SU-DHL-6 (cell line): Measurements from ENCODE around the gene SULT2B1.

Experiments used
- H2AFZ ChIP-seq: fragments of 200-600 bp; sonication (generic); 2 replicates; pipeline ENCODE4 v1.6.1; 2014; ENCODE audit warnings: low read depth, mild to moderate bottlenecking, moderate library complexity, mixed read lengths, antibody characterized with exemption, low read length; ENCODE audit not compliant: severe bottlenecking
- H3F3A ChIP-seq: fragments of 200-600 bp; shearing (Covaris generic); 2 replicates; pipeline ENCODE4 v1.6.0; 2016; ENCODE audit warnings: antibody characterized with exemption, mild to moderate bottlenecking; ENCODE audit not compliant: insufficient read depth
- H3K27ac ChIP-seq: fragments of 200-600 bp; sonication (generic); 2 replicates; pipeline ENCODE4 v1.5.1; 2016; ENCODE audit warnings: low read depth, mild to moderate bottlenecking, low read length, moderate library complexity, mixed read lengths
- H3K27me3 ChIP-seq: fragments of 200-600 bp; sonication (generic), shearing (Covaris generic); 2 replicates; pipeline ENCODE4 v1.6.0; 2014; ENCODE audit warnings: mild to moderate bottlenecking, low read length
- H3K36me3 ChIP-seq: fragments of 200-600 bp; sonication (generic); 2 replicates; pipeline ENCODE4 v1.6.1; 2014; ENCODE audit warnings: mild to moderate bottlenecking, low read length, mixed read lengths
- H3K4me2 ChIP-seq: fragments of 300-600, 200-600 bp; shearing (Covaris generic), sonication (generic); 2 replicates; pipeline ENCODE4 v1.6.0; 2014; ENCODE audit warnings: low read length, low read depth, mild to moderate bottlenecking; ENCODE audit not compliant: poor library complexity, severe bottlenecking
- H3K4me3 ChIP-seq: fragments of 200-600 bp; sonication (generic); 2 replicates; pipeline ENCODE4 v1.5.1; 2014; ENCODE audit warnings: antibody characterized with exemption, low read length, mild to moderate bottlenecking, mixed read lengths; ENCODE audit not compliant: insufficient read depth, poor library complexity, severe bottlenecking
- H3K79me2 ChIP-seq: fragments of 200-600 bp; sonication (generic); 2 replicates; pipeline ENCODE4 v1.6.1; 2014; ENCODE audit warnings: mild to moderate bottlenecking, low read length, moderate library complexity; ENCODE audit not compliant: insufficient read depth
- H3K9ac ChIP-seq: fragments of 200-600 bp; sonication (generic); 2 replicates; pipeline ENCODE4 v1.7.0; 2014; ENCODE audit warnings: mild to moderate bottlenecking, low read length
- H3K9me2 ChIP-seq: fragments of 200-600 bp; sonication (generic); replicated peaks from 2 replicates; pipeline ENCODE4 v1.6.1; 2014; ENCODE audit warnings: low read length; ENCODE audit not compliant: insufficient read depth
- H3K9me3 ChIP-seq: fragments of 200-600 bp; sonication (generic); 2 replicates; pipeline ENCODE4 v1.6.1; 2014; ENCODE audit warnings: low read length, mixed read lengths; ENCODE audit not compliant: insufficient read depth
- H4K20me1 ChIP-seq: fragments of 200-600 bp; sonication (generic); 2 replicates; pipeline ENCODE4 v1.6.1; 2014; ENCODE audit warnings: low read depth, mild to moderate bottlenecking, antibody characterized with exemption, low read length, moderate library complexity, mixed read lengths
- EZH2phosphoT487 ChIP-seq: fragments of 200-600 bp; sonication (generic), shearing (Covaris generic); conservative IDR thresholded peaks from 2 replicates; pipeline ENCODE4 v1.6.1; 2018; ENCODE audit warnings: mild to moderate bottlenecking, antibody characterized with exemption, low read length, moderate library complexity, mixed read lengths
- TF ChIP-seq, protein P1 (sequence below): fragments of 200-600 bp; sonication (generic); IDR thresholded peaks from one replicate; pipeline ENCODE4 v1.5.1; 2017; ENCODE audit warnings: antibody characterized with exemption, mild to moderate bottlenecking, low read length, moderate library complexity; ENCODE audit not compliant: insufficient read depth, poor library complexity, severe bottlenecking

The SULT2B1 gene

DNA sequence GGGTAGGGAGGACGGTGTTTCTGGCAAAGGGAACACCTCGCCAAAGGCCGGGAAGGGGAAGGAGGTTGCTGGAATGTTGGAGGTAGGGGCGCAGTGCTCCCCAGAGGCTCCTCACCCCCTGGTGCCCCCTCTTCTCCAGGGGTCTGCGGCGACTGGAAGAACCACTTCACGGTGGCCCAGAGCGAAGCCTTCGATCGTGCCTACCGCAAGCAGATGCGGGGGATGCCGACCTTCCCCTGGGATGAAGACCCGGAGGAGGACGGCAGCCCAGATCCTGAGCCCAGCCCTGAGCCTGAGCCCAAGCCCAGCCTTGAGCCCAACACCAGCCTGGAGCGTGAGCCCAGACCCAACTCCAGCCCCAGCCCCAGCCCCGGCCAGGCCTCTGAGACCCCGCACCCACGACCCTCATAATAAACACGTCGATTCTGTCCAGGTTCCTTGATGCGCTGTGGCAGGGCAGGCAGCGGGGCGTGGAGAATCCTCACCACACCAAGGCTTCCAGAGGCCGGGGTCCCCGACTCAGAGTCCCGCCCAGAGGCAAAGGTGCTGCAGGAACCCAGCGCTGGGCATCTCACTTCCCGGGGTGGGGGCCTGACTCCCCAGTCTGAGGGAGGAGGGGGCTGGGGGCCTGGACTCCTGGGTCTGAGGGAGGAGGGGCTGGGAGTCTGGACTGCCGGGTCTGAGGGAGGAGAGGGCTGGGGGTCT lies 47.2 kb downstream of the SULT2B1 start:
- Histone ChIP-seq H3K4me2 (no peak overlapping the region), H3K27ac (no peak overlapping the region), H3K9me3 (no peaks in the 10 kb centered on the region), H3K36me3 (no peaks in the 10 kb centered on the region), H2AFZ (no peak overlapping the region), H3K27me3 (no peaks in the 10 kb centered on the region), H3K79me2 (no peaks in the 10 kb centered on the region), H4K20me1 (no peaks in the 10 kb centered on the region), H3K9me2 (no peaks in the 10 kb centered on the region), H3K9ac (no peak overlapping the region), H3F3A (no peaks in the 10 kb centered on the region), H3K4me3 (no peak overlapping the region)
- TF ChIP-seq EZH2phosphoT487 = no peak
- TF ChIP-seq, protein P1, sequence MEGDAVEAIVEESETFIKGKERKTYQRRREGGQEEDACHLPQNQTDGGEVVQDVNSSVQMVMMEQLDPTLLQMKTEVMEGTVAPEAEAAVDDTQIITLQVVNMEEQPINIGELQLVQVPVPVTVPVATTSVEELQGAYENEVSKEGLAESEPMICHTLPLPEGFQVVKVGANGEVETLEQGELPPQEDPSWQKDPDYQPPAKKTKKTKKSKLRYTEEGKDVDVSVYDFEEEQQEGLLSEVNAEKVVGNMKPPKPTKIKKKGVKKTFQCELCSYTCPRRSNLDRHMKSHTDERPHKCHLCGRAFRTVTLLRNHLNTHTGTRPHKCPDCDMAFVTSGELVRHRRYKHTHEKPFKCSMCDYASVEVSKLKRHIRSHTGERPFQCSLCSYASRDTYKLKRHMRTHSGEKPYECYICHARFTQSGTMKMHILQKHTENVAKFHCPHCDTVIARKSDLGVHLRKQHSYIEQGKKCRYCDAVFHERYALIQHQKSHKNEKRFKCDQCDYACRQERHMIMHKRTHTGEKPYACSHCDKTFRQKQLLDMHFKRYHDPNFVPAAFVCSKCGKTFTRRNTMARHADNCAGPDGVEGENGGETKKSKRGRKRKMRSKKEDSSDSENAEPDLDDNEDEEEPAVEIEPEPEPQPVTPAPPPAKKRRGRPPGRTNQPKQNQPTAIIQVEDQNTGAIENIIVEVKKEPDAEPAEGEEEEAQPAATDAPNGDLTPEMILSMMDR = no peak

DNA sequence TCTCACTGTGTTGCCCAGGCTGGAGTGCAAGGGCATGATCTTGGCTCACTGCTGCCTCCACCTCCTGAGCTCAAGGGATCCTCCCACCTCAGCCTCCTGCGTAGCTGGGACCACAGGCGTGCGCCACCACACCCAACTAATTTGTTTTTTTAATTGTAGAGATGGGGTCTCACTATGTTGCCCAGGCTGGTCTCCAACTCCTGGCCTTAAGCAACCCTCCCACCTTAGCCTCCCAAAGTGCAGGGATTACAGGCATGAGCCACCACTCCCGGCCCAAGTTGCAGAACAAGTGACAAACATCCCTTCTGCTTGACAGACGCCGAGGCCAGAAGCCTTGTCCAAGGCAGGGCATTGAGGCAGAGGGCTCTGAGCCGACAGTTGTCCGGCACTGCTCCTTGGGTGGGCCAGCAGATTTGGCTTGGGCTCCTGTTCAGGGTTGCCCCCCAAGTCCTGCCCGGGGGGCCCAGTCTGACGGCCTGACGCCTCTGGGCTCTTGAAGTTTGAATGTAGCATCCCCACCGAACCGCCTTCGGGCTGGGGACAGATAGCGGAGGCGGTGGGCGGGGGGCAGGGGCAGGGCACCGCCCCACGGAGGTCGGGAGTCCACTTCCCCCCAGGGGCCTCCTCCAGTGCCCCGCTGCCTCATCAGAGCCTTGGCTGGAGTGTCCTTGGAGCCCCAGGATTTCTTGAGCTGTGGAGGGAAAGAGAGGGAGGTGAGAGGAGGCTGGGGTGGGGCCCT lies 48.9 kb downstream of the SULT2B1 start:
- Histone ChIP-seq H3K27me3 (no peaks in the 10 kb centered on the region), H2AFZ (no peak overlapping the region), H3K79me2 (no peaks in the 10 kb centered on the region), H3K36me3 (no peaks in the 10 kb centered on the region), H3K9me3 (no peaks in the 10 kb centered on the region), H3K4me3 (no peak overlapping the region), H3K27ac (no peak overlapping the region), H3F3A (no peaks in the 10 kb centered on the region), H4K20me1 (no peaks in the 10 kb centered on the region), H3K9ac (no peak overlapping the region), H3K4me2 (no peak overlapping the region), H3K9me2 (no peaks in the 10 kb centered on the region)
- TF ChIP-seq, protein P1 = no peak
- TF ChIP-seq EZH2phosphoT487 = no peak

DNA sequence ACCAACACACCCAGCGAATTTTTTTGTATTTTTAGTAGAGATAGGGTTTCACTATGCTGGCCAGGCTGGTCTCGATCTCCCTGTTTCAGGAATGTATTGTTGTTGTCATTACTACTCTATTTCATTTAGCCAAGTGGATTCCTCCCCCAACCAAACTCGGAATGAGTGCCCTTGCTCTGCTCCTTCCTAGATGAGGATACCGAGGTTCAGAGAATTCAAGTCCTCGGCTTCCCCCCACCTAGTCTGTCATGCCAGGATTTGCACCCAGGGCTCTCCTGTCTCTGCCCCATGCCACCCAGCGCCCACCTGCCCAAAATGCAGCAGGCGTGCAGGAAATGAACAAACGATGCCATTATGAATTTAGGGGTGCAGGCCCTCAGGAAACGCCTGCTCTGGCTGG lies 51.0 kb downstream of the SULT2B1 start:
- H3K27ac ChIP-seq = no peak overlapping the region
- H3K9me2 ChIP-seq = no peaks in the 10 kb centered on the region
- H3K36me3 ChIP-seq = no peaks in the 10 kb centered on the region
- H3K79me2 ChIP-seq = no peaks in the 10 kb centered on the region
- TF ChIP-seq, protein P1 = no peak
- TF ChIP-seq EZH2phosphoT487 = no peak
- H3K9ac ChIP-seq = no peak overlapping the region
- no peaks in the 10 kb centered on the region for H3K9me3 ChIP-seq
- no peaks in the 10 kb centered on the region for H3F3A ChIP-seq
- no peak overlapping the region for H3K4me2 ChIP-seq
- H3K27me3 ChIP-seq = no peaks in the 10 kb centered on the region
- no peaks in the 10 kb centered on the region for H4K20me1 ChIP-seq
- no peak overlapping the region for H3K4me3 ChIP-seq
- H2AFZ ChIP-seq = no peak overlapping the region
